H1 (cell line): ENCODE data around the gene RNF151. TPM values are rescaled to one million over a fixed set of nuclear protein-coding genes. Genes with fewer than 3 reads are reported as not detected.

Experiments used
- CTCF ChIA-PET: fragments of 300-600 bp; sonication (Branson Sonifier 250); formaldehyde crosslinking; loops from one replicate; lab custom pipeline; 2021; ENCODE audit not compliant: partially characterized antibody; lab: Charles Lee
- POLR2A ChIA-PET: fragments of 300-600 bp; sonication (Branson Sonifier 250); formaldehyde crosslinking; loops from one replicate; lab custom pipeline; 2021; ENCODE audit warnings: inconsistent platforms; ENCODE audit not compliant: partially characterized antibody; lab: Charles Lee
- DNase-seq, 2 experiments: peaks; one replicate each; pipeline versions ENCODE4 v3.0.0 to v3.0.0-alpha.2; 2010 to 2022; ENCODE audit warnings: low spot score in 2 of 2, low read depth in 1 of 2, mixed read lengths in 1 of 2
- FAIRE-seq: peaks from 2 replicates; lab custom pipeline; 2011; peaks lifted over from hg19 to GRCh38; lab: Jason Lieb, UNC
- H2AFZ ChIP-seq: 2 replicates; pipeline ENCODE4 v1.8.1; 2012; ENCODE audit warnings: low read length, inconsistent platforms
- H2AK5ac ChIP-seq: 2 replicates; pipeline ENCODE4 v1.6.1; 2013; ENCODE audit warnings: low read depth, low read length
- H2BK120ac ChIP-seq: replicated peaks from 2 replicates; pipeline ENCODE3; 2013; ENCODE audit warnings: low read depth, low read length, inconsistent platforms
- H2BK12ac ChIP-seq: 2 replicates; pipeline ENCODE4 v1.6.1; 2013; ENCODE audit warnings: low read depth, low read length
- H2BK15ac ChIP-seq: 2 replicates; pipeline ENCODE4 v1.6.1; 2013; ENCODE audit warnings: low read length
- H2BK20ac ChIP-seq: 2 replicates; pipeline ENCODE4 v1.6.1; 2013; ENCODE audit warnings: low read length
- H2BK5ac ChIP-seq: 2 replicates; pipeline ENCODE4 v1.6.1; 2013; ENCODE audit warnings: low read depth, low read length
- H3K14ac ChIP-seq: 2 replicates; pipeline ENCODE4 v1.6.1; 2013; ENCODE audit warnings: inconsistent platforms; ENCODE audit not compliant: insufficient read length
- H3K18ac ChIP-seq: 2 replicates; pipeline ENCODE4 v1.6.1; 2013; ENCODE audit warnings: low read length; ENCODE audit errors: extremely low read depth
- H3K23ac ChIP-seq: 2 replicates; pipeline ENCODE4 v1.6.1; 2013; ENCODE audit warnings: inconsistent platforms; ENCODE audit not compliant: insufficient read length
- H3K23me2 ChIP-seq: 2 replicates; pipeline ENCODE4 v1.6.1; 2013; ENCODE audit warnings: low read depth, low read length
- H3K27ac ChIP-seq: 2 replicates; pipeline ENCODE4 v1.6.1; 2011; ENCODE audit warnings: low read depth, low read length, inconsistent platforms
- H3K27me3 ChIP-seq, 4 experiments: replicated peaks in 1 of 4; 1 replicate in 1 of 4; 2 replicates in 3 of 4; pipeline versions ENCODE4 v1.6.1 to v1.8.1; 2011 to 2013; ENCODE audit warnings: low read length in 3 of 4, mild to moderate bottlenecking in 3 of 4, inconsistent platforms in 2 of 4, mixed read lengths in 2 of 4, moderate library complexity in 1 of 4; ENCODE audit not compliant: control insufficient read depth in 3 of 4, insufficient read depth in 3 of 4; ENCODE audit errors: extremely low read depth in 1 of 4
- H3K36me3 ChIP-seq, 4 experiments: 2 replicates each; pipeline versions ENCODE4 v1.6.1 to v1.8.1; 2011 to 2013; ENCODE audit warnings: mild to moderate bottlenecking in 4 of 4, low read length in 3 of 4, moderate library complexity in 2 of 4, control low read depth in 1 of 4, inconsistent platforms in 1 of 4; ENCODE audit not compliant: insufficient read depth in 4 of 4, control insufficient read depth in 2 of 4
- H3K4ac ChIP-seq: replicated peaks from 2 replicates; pipeline ENCODE3; 2013; ENCODE audit warnings: low read length, low read depth, mixed read lengths, inconsistent platforms; ENCODE audit not compliant: insufficient read length
- H3K4me1 ChIP-seq, 4 experiments: replicated peaks in 1 of 4; 1 replicate in 1 of 4; 2 replicates in 3 of 4; pipeline versions ENCODE4 v1.6.1 to v1.8.1; 2011 to 2013; ENCODE audit warnings: low read length in 3 of 4, inconsistent platforms in 2 of 4, mixed read lengths in 1 of 4; ENCODE audit not compliant: insufficient read depth in 4 of 4, control insufficient read depth in 3 of 4
- H3K4me2 ChIP-seq, 2 experiments: 2 replicates each; pipeline versions ENCODE4 v1.6.1 to v1.8.1; 2011 to 2013; ENCODE audit warnings: low read depth in 2 of 2, low read length in 2 of 2, control low read depth in 1 of 2, inconsistent platforms in 1 of 2, mild to moderate bottlenecking in 1 of 2; ENCODE audit not compliant: insufficient read depth in 1 of 2
- H3K4me3 ChIP-seq, 4 experiments: fragments of 200-600, 300-600 bp in 1 of 4; sonication (generic), shearing (Covaris generic), sonication (Bioruptor Twin) in 1 of 4; 2 replicates each; pipeline versions ENCODE4 v1.5.1 to v1.8.1; 2011 to 2016; ENCODE audit warnings: low read length in 4 of 4, low read depth in 3 of 4, control low read depth in 2 of 4, inconsistent platforms in 2 of 4, mild to moderate bottlenecking in 2 of 4, mixed read lengths in 1 of 4, moderate library complexity in 1 of 4; ENCODE audit not compliant: insufficient read depth in 2 of 4; ENCODE audit errors: extremely low read depth in 1 of 4
- H3K56ac ChIP-seq: replicated peaks from 2 replicates; pipeline ENCODE3; 2013; ENCODE audit warnings: low read depth, mild to moderate bottlenecking, mixed read lengths, low read length, inconsistent platforms; ENCODE audit not compliant: insufficient read length
- H3K79me1 ChIP-seq: 2 replicates; pipeline ENCODE4 v1.6.1; 2013; ENCODE audit warnings: low read depth, low read length, control low read depth
- H3K79me2 ChIP-seq, 2 experiments: 2 replicates each; pipeline versions ENCODE4 v1.6.1 to v1.8.1; 2012 to 2013; ENCODE audit warnings: low read length in 2 of 2, mild to moderate bottlenecking in 2 of 2, inconsistent platforms in 1 of 2; ENCODE audit not compliant: insufficient read depth in 2 of 2, control insufficient read depth in 1 of 2
- H3K9ac ChIP-seq, 4 experiments: replicated peaks in 1 of 4; 1 replicate in 1 of 4; 2 replicates in 3 of 4; pipeline versions ENCODE4 v1.6.1 to v1.8.1; 2011 to 2013; ENCODE audit warnings: low read depth in 3 of 4, low read length in 3 of 4, control low read depth in 2 of 4, mild to moderate bottlenecking in 2 of 4, moderate library complexity in 2 of 4, inconsistent platforms in 1 of 4; ENCODE audit errors: extremely low read depth in 1 of 4
- H3K9me3 ChIP-seq, 2 experiments: 2 replicates each; pipeline versions ENCODE4 v1.6.1 to v1.8.1; 2012 to 2013; ENCODE audit warnings: mild to moderate bottlenecking in 2 of 2, moderate library complexity in 2 of 2, control low read depth in 1 of 2, inconsistent platforms in 1 of 2, low read depth in 1 of 2, low read length in 1 of 2, mixed read lengths in 1 of 2; ENCODE audit not compliant: insufficient read depth in 2 of 2
- H4K20me1 ChIP-seq, 2 experiments: replicated peaks in 1 of 2; 2 replicates each; pipeline versions ENCODE3 to v1.8.1; 2011 to 2013; ENCODE audit warnings: inconsistent platforms in 2 of 2, low read length in 2 of 2, mild to moderate bottlenecking in 1 of 2; ENCODE audit not compliant: insufficient read depth in 2 of 2, control insufficient read depth in 1 of 2
- H4K5ac ChIP-seq: 2 replicates; pipeline ENCODE4 v1.6.1; 2013; ENCODE audit warnings: low read length, low read depth, mixed read lengths, inconsistent platforms; ENCODE audit not compliant: insufficient read length
- H4K8ac ChIP-seq: 2 replicates; pipeline ENCODE4 v1.8.0; 2013; ENCODE audit warnings: mild to moderate bottlenecking, moderate library complexity, low read length, inconsistent platforms; ENCODE audit not compliant: insufficient read depth; ENCODE audit errors: extremely low read depth
- H4K91ac ChIP-seq: replicated peaks from 2 replicates; pipeline ENCODE3; 2013; ENCODE audit warnings: low read length, mixed read lengths, inconsistent platforms; ENCODE audit not compliant: insufficient read length
- BACH1 ChIP-seq: IDR thresholded peaks from 2 replicates; pipeline ENCODE4 v1.6.1; 2012; ENCODE audit warnings: low read length, improper control_type of control experiment
- CHD2 ChIP-seq: IDR thresholded peaks from 2 replicates; pipeline ENCODE4 v1.6.1; 2012; ENCODE audit warnings: low read length, improper control_type of control experiment
- CREB1 ChIP-seq: IDR thresholded peaks from 2 replicates; pipeline ENCODE4 v1.6.1; 2012; ENCODE audit warnings: inconsistent platforms
- HDAC2 ChIP-seq, 2 experiments: fragments of 300-600 bp in 1 of 2; sonication (generic) in 1 of 2; IDR thresholded peaks; 2 replicates each; pipeline ENCODE4 v1.6.1; 2011 to 2012; ENCODE audit warnings: low read depth in 2 of 2, low read length in 2 of 2, mild to moderate bottlenecking in 2 of 2, moderate library complexity in 2 of 2, borderline replicate concordance in 1 of 2, inconsistent platforms in 1 of 2
- KDM4A ChIP-seq: IDR thresholded peaks from one replicate; pipeline ENCODE4 v1.7.1; 2012; ENCODE audit warnings: low read depth, mild to moderate bottlenecking, moderate library complexity, low read length, inconsistent platforms; ENCODE audit not compliant: severe bottlenecking
- NANOG ChIP-seq: IDR thresholded peaks from 2 replicates; pipeline ENCODE4 v1.6.1; 2011; ENCODE audit warnings: low read length, low read depth, mild to moderate bottlenecking, inconsistent platforms; ENCODE audit not compliant: insufficient read depth, poor library complexity, severe bottlenecking
- PHF8 ChIP-seq: fragments of 200-600 bp; sonication (generic); conservative IDR thresholded peaks from 2 replicates; pipeline ENCODE4 v1.7.1; 2012; ENCODE audit warnings: low read depth, mild to moderate bottlenecking, inconsistent platforms, low read length, moderate library complexity
- SIRT6 ChIP-seq: IDR thresholded peaks from one replicate; pipeline ENCODE4 v1.7.1; 2012; ENCODE audit warnings: low read length, inconsistent platforms
- SP4 ChIP-seq: IDR thresholded peaks from 2 replicates; pipeline ENCODE4 v1.6.1; 2012; ENCODE audit warnings: low read length, inconsistent platforms
- TAF7 ChIP-seq: optimal IDR thresholded peaks from 2 replicates; pipeline ENCODE3; 2011; ENCODE audit warnings: low read depth, mild to moderate bottlenecking, inconsistent platforms, low read length, moderate library complexity, borderline replicate concordance
- TEAD4 ChIP-seq: IDR thresholded peaks from 2 replicates; pipeline ENCODE4 v1.6.1; 2012; ENCODE audit warnings: low read depth, low read length, inconsistent platforms, mixed read lengths
- WGBS, 2 experiments: shearing (Covaris generic) in 1 of 2; methylation state at CpG; one replicate each; pipeline versions ENCODE4 v1.1.6 to v1.1.7; 2013 to 2015; ENCODE audit warnings: low lambda C conversion rate in 2 of 2, mixed read lengths in 2 of 2, inconsistent platforms in 1 of 2, low coverage in 1 of 2, missing lambda C conversion rate in 1 of 2; ENCODE audit not compliant: insufficient replicate concordance in 2 of 2, insufficient coverage in 1 of 2, insufficient read length in 1 of 2; ENCODE audit errors: extremely low coverage in 1 of 2, missing lambda C conversion rate in 1 of 2; 5-methylcytosine and 5-hydroxymethylcytosine counted together
- polyA plus RNA-seq, 7 experiments: library from polyadenylated mRNA; depleted of rRNA in 3 of 7; stranded (reverse) in 5 of 7; unstranded in 2 of 7; fragments of >200 nt in 5 of 7; fragments of 200-250 nt in 2 of 7; gene quantifications; 1 replicate in 5 of 7; 2 replicates in 1 of 7; 4 replicates in 1 of 7; pipeline versions ENCODE4 v1.2.1 to v1.2.3, GENCODE V29; 2011 to 2013; ENCODE audit warnings: missing spikeins in 2 of 7, mixed read lengths in 2 of 7
- total RNA-seq: library from RNA; stranded (reverse); fragmentation: NEBNext Ultra II Directional; extraction: Animal tissue kit (Norgen Biotek cat#: 25700); gene quantifications from 2 replicates; pipeline ENCODE4 v1.2.1, GENCODE V29; 2021

The RNF151 gene
- total and polyA plus RNA-seq, 2 of the 8 experiments (the other 6 are each of a cell fraction or from before 2014, with no cell fraction given) = not detected

DNA sequence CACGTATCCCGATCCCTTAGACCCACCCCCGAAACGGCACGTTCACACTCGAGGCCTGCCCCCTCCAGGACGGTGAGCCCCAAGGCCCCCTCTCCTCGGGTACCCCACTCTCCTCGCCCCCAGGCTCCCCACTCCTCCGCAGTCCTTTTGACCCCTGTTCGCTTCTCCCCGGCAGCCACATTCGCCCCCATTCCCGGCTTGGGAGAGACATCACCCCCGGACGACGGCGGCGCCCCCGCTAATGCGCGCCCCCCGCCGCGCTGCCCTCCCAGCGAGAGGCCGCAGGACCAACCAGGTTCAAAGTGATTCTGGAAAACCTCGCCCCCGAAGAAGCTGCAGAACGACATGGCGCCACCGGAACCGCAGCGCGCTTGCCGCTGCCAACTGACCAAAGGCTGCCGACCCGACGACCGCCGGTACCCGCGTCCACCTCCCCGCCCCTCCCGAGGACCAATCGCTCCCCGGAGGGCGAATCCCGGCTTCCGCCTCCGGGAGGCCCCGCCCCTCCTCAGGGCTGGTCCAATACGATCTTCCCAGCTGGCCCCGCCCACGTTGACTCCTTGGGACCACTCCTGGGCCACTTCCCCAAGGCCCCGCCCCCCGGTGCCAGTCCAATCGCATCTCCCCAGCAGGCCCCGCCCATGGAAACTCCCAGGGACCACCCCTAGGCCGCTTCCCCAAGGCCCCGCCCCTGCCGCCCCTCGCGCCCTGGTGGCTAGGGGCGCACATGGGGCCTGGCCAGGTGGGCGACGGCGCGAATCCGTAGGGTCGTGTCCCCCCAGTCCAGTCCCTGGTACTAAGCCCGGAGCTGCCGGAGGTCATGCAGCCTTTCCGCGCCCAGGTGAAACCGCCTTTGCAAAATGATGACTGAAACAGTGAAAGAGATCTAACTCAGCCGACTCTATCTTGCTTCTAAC lies 23.6 kb upstream of the RNF151 start, which contains the start of gene MSRB1:
TSS of gene MSRB1 (minus strand) at position 390 of the 917 bp plus-strand sequence. CDS start at position 347, 43 bp downstream.
- Histone ChIP-seq H4K91ac (peak within 1 kb of the TSS; percentile 91), H4K8ac (peak within 1 kb of the TSS; percentile 21), H2BK12ac (no peak within 1 kb of the TSS), H4K5ac (peak within 1 kb of the TSS; percentile 16), H3K4ac (no peak within 1 kb of the TSS), H2BK15ac (0 out of 2 replicates have a peak within 1 kb of the TSS, but pooled peaks have one; percentile 29), H3K23ac (no peak within 1 kb of the TSS), H3K27ac (no peak within 1 kb of the TSS), H3K4me2 (peak within 1 kb of the TSS; percentile 71 to 89), H2AK5ac (no peak within 1 kb of the TSS), H2AFZ (no peak within 1 kb of the TSS), H3K14ac (no peak within 1 kb of the TSS), H4K20me1 (peaks cover 0 to 5% of the 10 kb centered on the region in 2 experiments), H3K4me3 (peak within 1 kb of the TSS; percentile 55 to 87 (median 66)), H3K9ac (peak within 1 kb of the TSS in 3 of 4 experiments; percentile 7 to 51 (median 42); a peak in 4 of 7 replicates), H2BK5ac (peak within 1 kb of the TSS; percentile 40; the same call in 1 of the 2 replicates), H3K4me1 (peaks cover 0 to 11% (median 6%) of the 10 kb centered on the region in 4 experiments; a peak in 5 of 7 replicates), H2BK120ac (no peak within 1 kb of the TSS), H3K36me3 (peaks cover 4 to 10% (median 7%) of the 10 kb centered on the region in 4 experiments; a peak in 5 of 8 replicates), H2BK20ac (no peak within 1 kb of the TSS), H3K27me3 (peaks cover 0 to 2% (median 0%) of the 10 kb centered on the region in 4 experiments; a peak in 1 of 7 replicates), H3K23me2 (peaks cover 6% of the 10 kb centered on the region; the same call in 1 of the 2 replicates), H3K18ac (peak within 1 kb of the TSS; percentile 83), H3K56ac (no peak within 1 kb of the TSS), H3K79me2 (no peaks in the 10 kb centered on the region), H3K9me3 (no peaks in the 10 kb centered on the region), H3K79me1 (no peaks in the 10 kb centered on the region)
- CTCF ChIA-PET = interaction anchor here (0.7 to 6.3 kb wide), 5 partner anchors 10 to 79 kb away, joined by 3 to 62 read pairs (median 4); partner anchors contain the start of gene RPL3L
- POLR2A ChIA-PET = interaction anchor here (0.9 to 11.7 kb wide), 10 partner anchors 9 to 148 kb away, joined by 3 to 336 read pairs (median 4); partner anchors contain the start of genes FAHD1, HAGH, NDUFB10 and RNF151
- whole genome bisulfite sequencing, 2 experiments = 4% methylated on average over 29 of the region's 77 CpGs; no CpG with 5 or more reads in 1 of the 2 experiments
- FAIRE-seq (peak; percentile 24), DNase-seq (peak; percentile 96 to 100)
- peak in 1 of 2 experiments; percentile 57; a peak in 1 of 4 replicates for TF ChIP-seq HDAC2 (IDR thresholded peaks at IDR 0.05; ENCODE audit: borderline replicate concordance in 1 of 2, low read depth in 2 of 2, low read length in 2 of 2)
- TF ChIP-seq NANOG = no peak
- TF ChIP-seq SP4 = peak; percentile 73; the same call in 1 of the 2 replicates
- TF ChIP-seq PHF8 = peak; percentile 87
- no peak for TF ChIP-seq TEAD4
- TF ChIP-seq TAF7 = peak; percentile 12
- TF ChIP-seq CHD2 = no peak
- TF ChIP-seq BACH1 = no peak
- peak; percentile 57 for TF ChIP-seq KDM4A
- no peak for TF ChIP-seq CREB1
- TF ChIP-seq SIRT6 = no peak
